Colonic mucosa (tissue), 4 donors: Measurements from ENCODE around the gene TGM2. TPM values are rescaled to one million over a fixed set of nuclear protein-coding genes. Genes with fewer than 3 reads are reported as not detected.

Experiments used
- DNase-seq: peaks from one replicate; pipeline ENCODE4 v3.0.0-alpha.2; 2020
- H3K27ac ChIP-seq: fragments of 200-600 bp; one replicate; pipeline ENCODE4 v1.8.0; 2021
- H3K27me3 ChIP-seq: fragments of 200-600 bp; one replicate; pipeline ENCODE4 v1.8.0; 2021
- H3K36me3 ChIP-seq: fragments of 200-600 bp; one replicate; pipeline ENCODE4 v1.8.0; 2021
- H3K4me1 ChIP-seq: fragments of 200-600 bp; one replicate; pipeline ENCODE4 v1.8.0; 2021; ENCODE audit warnings: mild to moderate bottlenecking
- H3K4me3 ChIP-seq: fragments of 200-600 bp; one replicate; pipeline ENCODE4 v1.8.0; 2021
- H3K9ac ChIP-seq, 2 donors: one replicate each; pipeline ENCODE4 v1.7.0; 2013; ENCODE audit warnings: control low read depth in 2 of 2, low read depth in 2 of 2, low read length in 2 of 2
- H3K9me3 ChIP-seq: fragments of 200-600 bp; one replicate; pipeline ENCODE4 v1.8.0; 2021
- intact Hi-C: fragments of 100-400 bp; cut with DNase I; formaldehyde crosslinking; loops from one replicate; pipeline ENCODE4 v1.14.1; 2022
- total RNA-seq, 2 donors: library from RNA; stranded (reverse); fragmentation: NEBNext Ultra II Directional in 1 of 2; extraction: Animal tissue kit (Norgen Biotek cat#: 25700) in 1 of 2; gene quantifications; one replicate each; pipeline ENCODE4 v1.2.1, GENCODE V29; 2021
- TF ChIP-seq, protein P1 (sequence below): fragments of 200-600 bp; IDR thresholded peaks from one replicate; pipeline ENCODE4 v1.8.0; 2022; ENCODE audit warnings: antibody characterized with exemption, mild to moderate bottlenecking
- donor health status: healthy.
- donor health status: DM: no; HTN: no; CAD: no.
- donor health status: DM: no; HTN: no; CAD: no.

TGM2 gene
- total RNA-seq, 2 donors from 2014 or later, result 14.5 to 32.8 TPM

DNA sequence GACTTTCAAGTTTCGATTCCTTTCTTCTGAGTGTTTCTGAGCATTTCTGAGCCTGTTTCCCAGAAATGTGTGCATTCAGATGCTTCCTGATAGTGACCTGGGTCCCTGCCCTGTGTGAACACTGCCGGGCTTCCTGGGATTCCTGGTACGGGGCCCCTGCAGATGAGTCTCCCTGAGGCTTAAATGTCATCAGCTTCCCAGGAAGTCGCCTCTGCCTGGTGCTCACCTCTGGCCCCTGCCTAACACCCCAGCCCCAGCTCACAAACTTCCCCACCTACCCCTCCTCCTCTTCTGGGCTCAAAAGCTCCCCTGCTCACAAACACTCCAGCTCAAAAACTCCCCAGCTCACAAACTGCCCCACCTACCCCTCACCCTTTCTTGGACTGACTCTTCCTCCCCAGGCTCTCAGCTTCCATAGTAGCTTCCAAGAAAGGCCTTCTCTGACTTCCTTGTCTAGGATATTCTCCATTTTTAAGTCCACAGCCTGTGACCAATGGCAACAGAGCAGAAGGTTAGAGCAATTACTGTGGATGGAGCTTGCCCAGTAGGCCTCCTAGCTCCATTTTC lies 42.0 kb downstream of the TGM2 start:
- Histone ChIP-seq H3K9ac (peak overlapping the region in 1 of 2 donors; percentile 3), H3K36me3 (no peaks in the 10 kb centered on the region), H3K4me1 (peaks cover 7% of the 10 kb centered on the region), H3K27me3 (no peaks in the 10 kb centered on the region), H3K9me3 (no peaks in the 10 kb centered on the region), H3K4me3 (no peak overlapping the region), H3K27ac (peak overlapping the region; percentile 32)
- TF ChIP-seq, protein P1, sequence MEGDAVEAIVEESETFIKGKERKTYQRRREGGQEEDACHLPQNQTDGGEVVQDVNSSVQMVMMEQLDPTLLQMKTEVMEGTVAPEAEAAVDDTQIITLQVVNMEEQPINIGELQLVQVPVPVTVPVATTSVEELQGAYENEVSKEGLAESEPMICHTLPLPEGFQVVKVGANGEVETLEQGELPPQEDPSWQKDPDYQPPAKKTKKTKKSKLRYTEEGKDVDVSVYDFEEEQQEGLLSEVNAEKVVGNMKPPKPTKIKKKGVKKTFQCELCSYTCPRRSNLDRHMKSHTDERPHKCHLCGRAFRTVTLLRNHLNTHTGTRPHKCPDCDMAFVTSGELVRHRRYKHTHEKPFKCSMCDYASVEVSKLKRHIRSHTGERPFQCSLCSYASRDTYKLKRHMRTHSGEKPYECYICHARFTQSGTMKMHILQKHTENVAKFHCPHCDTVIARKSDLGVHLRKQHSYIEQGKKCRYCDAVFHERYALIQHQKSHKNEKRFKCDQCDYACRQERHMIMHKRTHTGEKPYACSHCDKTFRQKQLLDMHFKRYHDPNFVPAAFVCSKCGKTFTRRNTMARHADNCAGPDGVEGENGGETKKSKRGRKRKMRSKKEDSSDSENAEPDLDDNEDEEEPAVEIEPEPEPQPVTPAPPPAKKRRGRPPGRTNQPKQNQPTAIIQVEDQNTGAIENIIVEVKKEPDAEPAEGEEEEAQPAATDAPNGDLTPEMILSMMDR, result no peak
- intact Hi-C loops, result no loop called here
- peak; percentile 17 for DNase-seq

DNA sequence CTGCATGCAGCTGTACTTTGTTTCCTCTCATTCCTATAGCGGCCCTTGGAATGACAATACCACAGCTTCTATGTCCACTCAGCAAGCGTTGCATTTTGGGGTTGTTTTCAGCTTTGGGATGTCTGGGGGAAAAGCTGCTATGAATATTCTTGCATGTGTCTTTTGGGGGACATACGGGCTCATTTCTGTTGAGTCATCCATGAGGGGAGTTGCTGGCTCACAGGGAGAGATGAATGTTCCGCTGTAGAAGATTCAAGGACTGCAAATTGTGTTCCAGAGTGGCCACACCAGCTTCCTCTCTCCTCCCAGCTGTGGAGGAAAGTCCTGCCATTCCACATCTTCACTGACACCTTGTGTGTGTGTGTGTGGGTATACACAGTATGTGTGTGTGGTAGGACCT lies 43.3 kb downstream of the TGM2 start:
- Histone ChIP-seq H3K27ac (no peak overlapping the region), H3K9ac (no peak overlapping the region), H3K9me3 (no peaks in the 10 kb centered on the region), H3K36me3 (no peaks in the 10 kb centered on the region), H3K4me1 (peaks cover 7% of the 10 kb centered on the region), H3K4me3 (no peak overlapping the region), H3K27me3 (no peaks in the 10 kb centered on the region)
- peak; percentile 6 for DNase-seq
- TF ChIP-seq, protein P1, result no peak
- intact Hi-C loops, result no loop called here

DNA sequence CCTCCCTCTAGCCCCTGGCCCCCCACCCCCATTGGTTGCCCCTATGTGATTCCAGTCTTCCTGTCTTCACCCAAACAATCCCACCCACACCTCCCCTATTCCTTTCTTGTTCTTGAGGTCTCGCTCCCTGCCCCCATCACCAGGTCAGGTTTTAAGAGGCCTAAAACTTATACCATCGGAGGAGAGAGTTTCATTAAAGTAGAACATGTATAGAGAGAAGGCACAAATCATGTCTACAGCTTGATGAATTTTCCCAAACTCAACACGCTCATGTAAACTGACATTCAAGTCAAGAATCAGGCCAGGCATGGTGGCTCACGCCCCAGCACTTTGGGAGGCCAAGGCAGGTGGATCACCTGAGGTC lies 44.5 kb downstream of the TGM2 start:
- TF ChIP-seq, protein P1, result no peak
- Histone ChIP-seq H3K36me3 (no peaks in the 10 kb centered on the region), H3K4me1 (no peaks in the 10 kb centered on the region), H3K4me3 (no peak overlapping the region), H3K27me3 (no peaks in the 10 kb centered on the region), H3K9ac (no peak overlapping the region), H3K27ac (no peak overlapping the region), H3K9me3 (no peaks in the 10 kb centered on the region)
- DNase-seq, result no peak
- intact Hi-C loops, result no loop called here

DNA sequence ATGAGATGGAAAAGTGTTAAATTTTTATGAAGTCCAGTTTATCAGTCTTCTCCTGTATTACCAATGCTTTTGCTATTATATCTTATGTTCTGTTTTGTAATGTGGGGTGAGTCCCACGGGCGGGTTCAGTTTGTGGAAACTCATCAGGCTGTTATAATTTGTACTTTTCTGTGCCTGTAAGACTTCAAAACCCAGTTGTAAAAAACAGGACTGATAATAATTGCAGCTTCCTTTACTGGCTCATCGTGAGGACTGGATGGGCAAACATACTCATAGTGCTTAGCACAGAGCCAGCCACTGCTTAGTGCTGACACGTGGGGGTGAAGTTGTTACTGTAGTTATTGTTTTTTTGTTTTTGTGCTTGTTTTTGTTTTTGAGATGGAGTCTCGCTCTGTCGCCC lies 45.6 kb downstream of the TGM2 start:
- Histone ChIP-seq H3K36me3 (no peaks in the 10 kb centered on the region), H3K27ac (no peak overlapping the region), H3K9me3 (no peaks in the 10 kb centered on the region), H3K9ac (no peak overlapping the region), H3K4me1 (no peaks in the 10 kb centered on the region), H3K4me3 (no peak overlapping the region), H3K27me3 (no peaks in the 10 kb centered on the region)
- intact Hi-C loops, result no loop called here
- TF ChIP-seq, protein P1, result no peak
- DNase-seq, result no peak

DNA sequence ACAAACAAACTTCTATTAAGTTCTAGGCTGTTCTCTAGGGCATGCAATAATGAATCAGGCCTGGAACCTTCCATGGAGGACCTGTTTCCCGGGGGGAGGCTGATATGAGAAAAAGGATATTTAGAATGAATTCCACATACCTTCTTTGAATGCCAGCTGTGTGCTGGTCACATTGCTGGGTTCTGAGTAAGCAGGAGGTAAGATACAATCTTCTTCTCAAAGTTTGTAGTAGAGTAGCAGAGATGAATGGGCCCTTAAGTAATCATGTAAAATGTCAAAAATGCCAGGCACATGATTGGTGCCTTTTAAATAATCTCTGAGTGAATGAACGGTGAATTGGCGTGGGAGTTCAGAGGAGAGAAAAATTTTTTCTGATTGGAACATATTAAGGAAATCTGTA lies 47.4 kb downstream of the TGM2 start:
- Histone ChIP-seq H3K4me1 (no peaks in the 10 kb centered on the region), H3K9ac (no peak overlapping the region), H3K4me3 (no peak overlapping the region), H3K27ac (no peak overlapping the region), H3K9me3 (no peaks in the 10 kb centered on the region), H3K27me3 (no peaks in the 10 kb centered on the region), H3K36me3 (no peaks in the 10 kb centered on the region)
- no peak for DNase-seq
- intact Hi-C loops, result no loop called here
- TF ChIP-seq, protein P1, result no peak
